ENCODE data around the gene CBARP. TPM values are rescaled to one million over a fixed set of nuclear protein-coding genes. Genes with fewer than 3 reads are reported as not detected.

The CBARP gene
- total RNA-seq, 3 donors from 2014 or later = 0.29 to 1.2 (median 0.39) TPM

GRCh38 chr19:1270213-1270853, 32.5 kb upstream of the CBARP start:
- intact Hi-C loops (cut with DNase I, micrococcal nuclease) = no loop called here
- H3K36me3 ChIP-seq (ENCODE audit: low read depth) = peaks cover 19% of the 10 kb centered on the region
- H3K9me3 ChIP-seq = no peaks in the 10 kb centered on the region
- DNase-seq (peak in 2 of 3 donors; percentile 58 to 60), ATAC-seq (no peak)
- peak overlapping the region; percentile 86 for H3K4me3 ChIP-seq
- H3K4me1 ChIP-seq (ENCODE audit: low read depth) = peaks cover 85% of the 10 kb centered on the region
- no peak for TF ChIP-seq CTCF (IDR thresholded peaks at IDR 0.05)

- peaks cover 19% of the 10 kb centered on the region for H3K36me3 ChIP-seq (ENCODE audit: low read depth)
- DNase-seq (peak; percentile 86 to 93 (median 92)), ATAC-seq (peak; percentile 39)
- intact Hi-C loops (cut with DNase I, micrococcal nuclease) = no loop called here
- H3K4me1 ChIP-seq (ENCODE audit: low read depth) = peaks cover 84% of the 10 kb centered on the region
- no peaks in the 10 kb centered on the region for H3K9me3 ChIP-seq
- peak overlapping the region; percentile 86 for H3K4me3 ChIP-seq
- TF ChIP-seq CTCF (IDR thresholded peaks at IDR 0.05) = peak; percentile 7
Measured at GRCh38 chr19:1269478-1270212, 31.8 kb upstream of the CBARP start.

GRCh38 chr19:1269065-1269477, 31.3 kb upstream of the CBARP start, which contains the start of gene CIRBP:
CIRBP (plus strand) TSS chr19:1269332; CDS start chr19:1270934, 1,602 bp downstream.
- H3K4me3 ChIP-seq = peak within 1 kb of the TSS; percentile 86
- peaks cover 14% of the 10 kb centered on the region for H3K36me3 ChIP-seq (ENCODE audit: low read depth)
- no peaks in the 10 kb centered on the region for H3K9me3 ChIP-seq
- peak; percentile 100 for DNase-seq
- H3K4me1 ChIP-seq (ENCODE audit: low read depth) = peaks cover 79% of the 10 kb centered on the region
- peak; percentile 77 for ATAC-seq
- no peak for TF ChIP-seq CTCF (IDR thresholded peaks at IDR 0.05)
- intact Hi-C loops (cut with DNase I, micrococcal nuclease) = no loop called here

GRCh38 chr19:1268226-1269064, 30.6 kb upstream of the CBARP start:
- intact Hi-C loops (cut with DNase I, micrococcal nuclease) = no loop called here
- no peak for ATAC-seq

More at GRCh38 chr19:1268226-1269064, 30.6 kb upstream of the CBARP start:
- H3K9me3 ChIP-seq = no peaks in the 10 kb centered on the region
- H3K4me1 ChIP-seq (ENCODE audit: low read depth) = peaks cover 74% of the 10 kb centered on the region
- TF ChIP-seq CTCF (IDR thresholded peaks at IDR 0.05) = no peak
- peak in 1 of 3 donors; percentile 78 for DNase-seq
- H3K4me3 ChIP-seq = peak overlapping the region; percentile 86
- peaks cover 10% of the 10 kb centered on the region for H3K36me3 ChIP-seq (ENCODE audit: low read depth)
